Measurements from ENCODE around the gene KIF26B.
"Not testable (repeated sequence)": the region's sequence is repeated elsewhere in the genome, so short reads cannot be mapped to it uniquely, and the experiment has no call there.

GRCh38 chr1:245130281-245131025 lies 24.3 kb upstream of the KIF26B start:
- not testable (repeated sequence) for TF ChIP-seq CTCF (IDR thresholded peaks at IDR 0.05); KAT7 (CRISPR knock-in tag; IDR thresholded peaks at IDR 0.05; ENCODE audit: borderline replicate concordance); FOXK1 (CRISPR knock-in tag; IDR thresholded peaks at IDR 0.05); ESRRA (CRISPR knock-in tag; IDR thresholded peaks at IDR 0.05; ENCODE audit: borderline replicate concordance)
- TF ChIP-seq, protein P1, sequence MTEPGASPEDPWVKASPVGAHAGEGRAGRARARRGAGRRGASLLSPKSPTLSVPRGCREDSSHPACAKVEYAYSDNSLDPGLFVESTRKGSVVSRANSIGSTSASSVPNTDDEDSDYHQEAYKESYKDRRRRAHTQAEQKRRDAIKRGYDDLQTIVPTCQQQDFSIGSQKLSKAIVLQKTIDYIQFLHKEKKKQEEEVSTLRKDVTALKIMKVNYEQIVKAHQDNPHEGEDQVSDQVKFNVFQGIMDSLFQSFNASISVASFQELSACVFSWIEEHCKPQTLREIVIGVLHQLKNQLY (CRISPR knock-in tag; IDR thresholded peaks at IDR 0.05), result not testable (repeated sequence)
- TF ChIP-seq, protein P2, sequence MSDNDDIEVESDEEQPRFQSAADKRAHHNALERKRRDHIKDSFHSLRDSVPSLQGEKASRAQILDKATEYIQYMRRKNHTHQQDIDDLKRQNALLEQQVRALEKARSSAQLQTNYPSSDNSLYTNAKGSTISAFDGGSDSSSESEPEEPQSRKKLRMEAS (CRISPR knock-in tag; IDR thresholded peaks at IDR 0.05), result not testable (repeated sequence)
